ENCODE measurements around the gene HTT.

HTT gene

DNA sequence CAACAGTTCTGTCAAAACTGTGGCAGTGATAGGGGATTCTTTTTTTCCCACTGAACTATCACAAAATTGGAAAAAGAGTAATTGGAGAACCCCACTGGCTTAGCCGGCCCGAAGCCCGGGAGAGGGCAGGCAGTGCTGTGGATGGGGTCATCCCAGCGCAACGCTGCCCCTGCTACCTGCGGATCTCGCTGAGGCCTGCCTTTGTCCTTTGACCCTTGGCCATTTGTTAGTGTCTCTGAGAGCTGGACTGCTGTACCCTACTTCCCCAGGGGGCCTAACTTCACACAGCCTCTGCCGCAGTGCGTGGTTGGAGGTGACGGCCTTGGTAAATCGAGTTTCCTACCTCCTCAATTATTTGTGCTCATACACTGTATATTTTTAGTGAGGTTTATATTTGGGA is 131.5 kb downstream of the HTT start:
- no peak for DNase-seq

DNA sequence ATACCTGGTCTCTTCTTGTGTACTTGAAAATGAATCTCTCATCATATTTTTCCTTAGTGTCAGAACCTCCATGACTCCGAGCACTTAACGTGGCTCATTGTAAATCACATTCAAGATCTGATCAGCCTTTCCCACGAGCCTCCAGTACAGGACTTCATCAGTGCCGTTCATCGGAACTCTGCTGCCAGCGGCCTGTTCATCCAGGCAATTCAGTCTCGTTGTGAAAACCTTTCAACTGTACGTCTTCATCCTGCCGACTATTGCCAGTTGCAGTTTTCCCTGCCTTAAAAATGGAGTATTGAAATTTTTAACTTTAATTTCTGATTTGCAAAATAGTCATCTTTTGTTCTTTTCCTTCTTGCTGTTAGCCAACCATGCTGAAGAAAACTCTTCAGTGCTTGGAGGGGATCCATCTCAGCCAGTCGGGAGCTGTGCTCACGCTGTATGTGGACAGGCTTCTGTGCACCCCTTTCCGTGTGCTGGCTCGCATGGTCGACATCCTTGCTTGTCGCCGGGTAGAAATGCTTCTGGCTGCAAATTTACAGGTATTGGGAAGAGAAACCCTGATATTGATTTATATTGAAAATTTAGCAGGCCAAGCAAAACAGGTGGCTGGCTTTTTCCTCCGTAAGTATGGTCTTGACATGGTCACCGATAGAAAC is 132.1 kb downstream of the HTT start:
- DNase-seq, result no peak

DNA sequence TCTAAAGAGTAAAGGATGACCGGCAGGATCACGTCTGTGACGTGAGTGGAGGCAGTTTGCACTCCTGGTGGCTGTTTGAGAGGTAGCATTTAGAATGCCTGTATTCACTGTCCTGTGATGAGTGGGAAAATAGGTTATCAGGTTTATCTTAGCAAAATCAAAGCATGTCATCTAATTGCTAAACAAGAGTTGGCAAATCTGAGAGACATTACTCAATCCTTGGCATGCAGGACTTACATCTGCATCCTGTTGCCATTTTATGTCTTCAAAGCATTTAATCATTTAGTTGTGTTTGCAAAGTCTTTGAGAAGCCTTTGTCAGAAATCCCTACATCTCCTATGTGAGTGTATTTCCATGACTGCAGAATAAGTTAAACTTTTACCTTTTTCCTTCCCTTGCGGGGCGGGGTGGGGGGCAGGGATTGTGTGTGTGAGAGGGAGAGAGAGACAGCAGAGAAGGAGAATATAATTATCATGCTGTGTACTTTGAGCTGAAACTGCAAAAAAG is 133.1 kb downstream of the HTT start:
- no peak for DNase-seq

DNA sequence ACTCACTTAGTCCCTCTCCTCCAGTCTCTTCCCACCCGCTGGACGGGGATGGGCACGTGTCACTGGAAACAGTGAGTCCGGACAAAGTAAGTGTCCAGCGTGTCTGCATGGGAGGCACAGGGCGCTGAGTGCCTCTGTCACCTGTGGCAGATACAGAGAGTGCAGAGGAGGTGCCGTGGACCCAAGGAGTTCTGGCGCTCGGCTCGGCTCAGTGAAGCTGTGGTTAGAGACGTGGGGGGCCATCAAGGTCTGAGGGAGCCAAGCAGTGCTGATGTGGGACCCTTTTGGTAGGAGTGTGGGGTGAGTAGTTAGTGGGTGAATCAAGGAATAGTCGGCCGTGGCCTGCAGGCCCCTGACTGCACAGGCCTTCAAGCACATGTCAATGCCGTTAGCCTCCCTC is 134.3 kb downstream of the HTT start:
- no peak for DNase-seq

DNA sequence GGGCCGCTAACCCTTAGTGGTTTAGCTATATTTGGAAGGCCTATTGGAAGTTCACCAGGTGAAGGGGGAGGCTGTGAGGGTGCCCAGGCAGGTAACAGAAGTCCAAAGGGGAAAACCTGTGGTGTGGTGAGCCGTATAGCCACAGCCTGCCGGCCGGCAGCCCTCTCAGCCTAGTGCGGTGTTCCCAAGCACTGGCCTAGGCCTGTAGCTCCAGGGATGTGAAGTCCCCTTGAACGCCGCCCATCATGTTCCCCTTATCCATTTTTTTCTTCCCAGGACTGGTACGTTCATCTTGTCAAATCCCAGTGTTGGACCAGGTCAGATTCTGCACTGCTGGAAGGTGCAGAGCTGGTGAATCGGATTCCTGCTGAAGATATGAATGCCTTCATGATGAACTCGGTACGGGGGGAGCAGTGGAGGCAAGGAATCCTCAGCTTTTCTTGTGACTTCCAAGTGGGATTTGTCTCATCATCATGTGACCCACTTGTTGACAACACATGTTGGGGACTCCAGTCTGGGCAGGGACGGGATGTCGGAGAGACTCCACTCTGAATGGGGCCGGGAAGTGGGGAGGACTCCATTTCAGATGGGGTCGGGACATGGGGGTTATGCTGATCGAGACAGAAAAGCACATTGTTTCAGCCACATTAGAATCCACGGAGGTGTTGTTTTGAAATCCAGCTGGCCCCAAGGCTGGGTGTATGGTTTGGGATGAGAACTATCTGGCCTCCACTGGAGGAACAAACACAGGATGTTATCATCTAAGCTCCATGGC is 135.3 kb downstream of the HTT start:
- DNase-seq, result no peak

DNA sequence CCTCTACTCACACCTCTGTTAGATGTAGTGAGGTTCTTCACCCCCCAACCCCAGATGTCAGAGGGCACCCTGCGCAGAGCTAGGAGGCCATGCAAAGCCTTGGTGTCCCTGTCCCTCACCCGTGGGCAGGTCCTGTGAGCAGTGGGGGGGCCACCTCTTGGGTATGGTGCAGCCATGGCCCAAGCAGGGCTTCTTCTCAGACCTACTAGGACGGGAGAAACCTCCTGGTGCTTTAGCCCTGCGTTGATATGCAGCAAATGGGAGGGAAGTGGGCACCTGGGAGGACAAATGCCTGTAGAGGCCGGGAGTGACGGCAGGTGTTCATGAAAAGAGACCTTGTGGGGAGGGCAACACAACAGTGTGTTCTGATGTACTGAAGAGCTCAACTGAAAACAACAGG is 136.0 kb downstream of the HTT start:
- DNase-seq, result no peak

DNA sequence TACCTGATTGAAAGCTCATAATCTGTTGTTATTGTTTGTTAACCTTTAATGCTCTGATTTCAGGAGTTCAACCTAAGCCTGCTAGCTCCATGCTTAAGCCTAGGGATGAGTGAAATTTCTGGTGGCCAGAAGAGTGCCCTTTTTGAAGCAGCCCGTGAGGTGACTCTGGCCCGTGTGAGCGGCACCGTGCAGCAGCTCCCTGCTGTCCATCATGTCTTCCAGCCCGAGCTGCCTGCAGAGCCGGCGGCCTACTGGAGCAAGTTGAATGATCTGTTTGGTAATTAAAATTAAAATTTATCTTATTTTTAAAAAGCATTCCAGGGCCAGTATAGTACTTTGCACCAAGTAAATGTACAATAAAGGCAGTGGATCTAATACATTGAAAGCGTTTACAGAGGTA is 137.4 kb downstream of the HTT start:
- no peak for DNase-seq

DNA sequence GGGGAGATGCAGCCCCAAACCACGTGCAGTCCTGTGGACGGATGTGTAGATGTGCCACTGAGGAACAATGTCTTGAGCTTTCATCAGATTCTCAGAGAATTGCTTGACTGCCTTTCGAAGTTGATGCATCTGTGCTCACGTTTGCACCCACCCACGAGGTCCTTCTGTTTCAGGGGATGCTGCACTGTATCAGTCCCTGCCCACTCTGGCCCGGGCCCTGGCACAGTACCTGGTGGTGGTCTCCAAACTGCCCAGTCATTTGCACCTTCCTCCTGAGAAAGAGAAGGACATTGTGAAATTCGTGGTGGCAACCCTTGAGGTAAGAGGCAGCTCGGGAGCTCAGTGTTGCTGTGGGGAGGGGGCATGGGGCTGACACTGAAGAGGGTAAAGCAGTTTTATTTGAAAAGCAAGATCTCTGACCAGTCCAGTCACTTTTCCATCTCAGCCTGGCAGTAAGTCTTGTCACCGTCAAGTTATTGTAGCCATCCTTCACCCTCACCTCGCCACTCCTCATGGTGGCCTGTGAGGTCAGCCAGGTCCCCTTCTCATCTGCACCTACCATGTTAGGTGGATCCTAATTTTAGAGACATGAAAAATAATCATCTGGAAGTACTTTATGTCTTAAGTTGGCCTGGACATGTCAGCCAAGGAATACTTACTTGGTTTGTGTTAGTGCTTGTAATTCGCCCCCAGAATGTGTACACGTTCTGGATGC is 138.1 kb downstream of the HTT start:
- no peak for DNase-seq

DNA sequence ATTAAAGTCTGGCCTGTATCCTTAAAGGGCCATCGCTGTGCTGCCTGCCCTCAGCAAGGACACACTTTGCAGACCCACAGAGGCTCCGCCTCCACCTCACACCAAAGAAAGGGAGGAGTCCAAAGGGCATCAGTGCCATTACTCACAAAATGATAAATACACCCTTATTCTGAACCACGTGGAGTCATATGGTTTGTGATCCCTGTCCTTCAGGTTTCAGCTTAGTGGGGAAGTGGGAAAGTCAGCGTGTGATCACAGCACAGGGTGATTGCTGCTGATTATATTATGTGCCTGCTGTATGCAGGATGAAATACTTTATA is 138.6 kb downstream of the HTT start:
- DNase-seq, result no peak

DNA sequence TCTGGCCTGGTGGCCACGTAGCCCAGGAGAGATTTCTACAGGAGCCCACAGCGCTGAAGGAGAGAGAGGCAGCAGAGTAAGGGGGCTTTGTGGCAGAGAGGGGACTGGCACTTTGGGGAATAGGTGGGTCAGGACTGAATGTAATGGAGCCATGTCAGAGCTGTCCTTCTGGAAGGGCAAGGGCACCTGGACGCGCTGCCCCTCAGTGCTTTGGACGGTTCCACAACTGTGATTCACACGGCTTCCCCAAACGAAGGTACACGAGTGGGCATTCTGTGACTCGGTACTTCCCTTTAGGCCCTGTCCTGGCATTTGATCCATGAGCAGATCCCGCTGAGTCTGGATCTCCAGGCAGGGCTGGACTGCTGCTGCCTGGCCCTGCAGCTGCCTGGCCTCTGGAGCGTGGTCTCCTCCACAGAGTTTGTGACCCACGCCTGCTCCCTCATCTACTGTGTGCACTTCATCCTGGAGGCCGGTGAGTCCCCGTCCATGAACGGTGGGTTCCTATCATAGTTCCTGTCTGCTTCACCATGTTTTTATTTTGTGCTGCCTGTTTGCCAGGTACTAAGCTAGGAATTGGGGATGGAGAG is 139.3 kb downstream of the HTT start:
- no peak for DNase-seq

DNA sequence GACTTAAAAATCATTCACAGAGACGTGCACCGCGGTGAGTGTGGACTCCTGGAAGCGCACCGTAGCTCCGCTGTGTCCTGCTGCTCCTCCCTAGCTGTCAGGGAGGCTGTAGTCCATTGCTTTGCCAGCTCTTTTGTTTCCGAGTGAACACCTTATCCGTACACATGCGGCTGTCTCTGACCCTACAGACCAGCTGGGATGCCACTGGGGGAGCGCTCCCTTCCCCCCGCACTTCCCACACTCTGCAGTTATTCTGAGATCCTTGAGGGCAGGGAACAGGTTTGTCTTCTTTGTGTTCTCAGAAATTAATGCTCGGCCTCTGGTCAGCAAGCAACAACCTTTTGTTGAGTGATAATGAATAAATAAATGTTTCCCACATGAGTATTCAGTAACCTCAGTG is 140.8 kb downstream of the HTT start:
- no peak for DNase-seq

DNA sequence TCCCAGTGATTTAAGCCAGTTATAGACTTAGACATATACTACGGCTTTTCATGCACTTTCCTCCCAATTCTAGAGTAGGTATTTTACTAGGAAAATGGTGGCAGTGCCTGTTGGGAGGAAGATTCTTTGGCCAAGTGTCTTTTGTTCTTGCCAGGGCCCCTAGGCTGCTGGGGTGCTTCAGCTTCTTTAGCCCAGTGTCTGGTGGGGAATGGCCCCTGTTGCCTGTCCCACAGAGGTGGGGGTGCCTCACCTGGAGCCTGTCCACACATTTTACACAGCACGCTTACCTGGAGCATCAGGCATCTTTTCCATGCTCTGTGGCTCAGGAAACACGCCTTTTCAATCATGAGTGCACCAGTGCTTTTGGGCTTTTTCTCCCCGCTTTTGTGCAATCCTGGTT is 141.3 kb downstream of the HTT start:
- no peak for DNase-seq

DNA sequence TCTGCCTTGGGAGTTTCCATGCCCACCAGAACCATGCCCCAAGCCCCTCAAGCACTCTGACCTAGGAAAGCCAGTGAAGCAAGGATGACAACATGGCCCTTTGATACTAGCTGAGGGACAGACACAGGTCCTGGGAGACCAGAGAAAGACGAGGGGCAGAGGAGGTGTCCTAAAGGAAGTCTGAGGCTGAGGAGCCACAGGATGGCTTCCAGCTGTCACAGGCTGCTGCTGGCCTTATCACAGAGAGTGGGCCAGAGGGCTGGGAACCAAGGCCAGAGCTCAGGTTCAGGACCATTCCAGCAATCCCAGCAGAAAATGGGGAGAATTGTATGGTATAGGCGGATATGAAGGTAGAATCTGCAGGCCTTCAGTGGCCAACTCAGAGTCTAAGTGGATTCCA is 142.8 kb downstream of the HTT start:
- no peak for DNase-seq

DNA sequence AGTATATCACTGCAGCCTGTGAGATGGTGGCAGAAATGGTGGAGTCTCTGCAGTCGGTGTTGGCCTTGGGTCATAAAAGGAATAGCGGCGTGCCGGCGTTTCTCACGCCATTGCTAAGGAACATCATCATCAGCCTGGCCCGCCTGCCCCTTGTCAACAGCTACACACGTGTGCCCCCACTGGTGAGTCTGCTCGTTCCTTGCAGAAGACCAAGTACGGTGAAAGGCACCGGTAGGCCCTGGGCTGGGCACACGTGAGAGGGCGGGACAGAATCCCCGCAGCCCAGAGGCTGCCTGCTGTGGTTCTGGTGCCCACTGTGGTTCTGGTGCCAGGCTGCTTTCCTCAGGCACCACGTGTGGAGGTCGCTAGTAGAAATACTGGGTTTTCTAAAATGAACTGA is 143.3 kb downstream of the HTT start:
- no peak for DNase-seq

DNA sequence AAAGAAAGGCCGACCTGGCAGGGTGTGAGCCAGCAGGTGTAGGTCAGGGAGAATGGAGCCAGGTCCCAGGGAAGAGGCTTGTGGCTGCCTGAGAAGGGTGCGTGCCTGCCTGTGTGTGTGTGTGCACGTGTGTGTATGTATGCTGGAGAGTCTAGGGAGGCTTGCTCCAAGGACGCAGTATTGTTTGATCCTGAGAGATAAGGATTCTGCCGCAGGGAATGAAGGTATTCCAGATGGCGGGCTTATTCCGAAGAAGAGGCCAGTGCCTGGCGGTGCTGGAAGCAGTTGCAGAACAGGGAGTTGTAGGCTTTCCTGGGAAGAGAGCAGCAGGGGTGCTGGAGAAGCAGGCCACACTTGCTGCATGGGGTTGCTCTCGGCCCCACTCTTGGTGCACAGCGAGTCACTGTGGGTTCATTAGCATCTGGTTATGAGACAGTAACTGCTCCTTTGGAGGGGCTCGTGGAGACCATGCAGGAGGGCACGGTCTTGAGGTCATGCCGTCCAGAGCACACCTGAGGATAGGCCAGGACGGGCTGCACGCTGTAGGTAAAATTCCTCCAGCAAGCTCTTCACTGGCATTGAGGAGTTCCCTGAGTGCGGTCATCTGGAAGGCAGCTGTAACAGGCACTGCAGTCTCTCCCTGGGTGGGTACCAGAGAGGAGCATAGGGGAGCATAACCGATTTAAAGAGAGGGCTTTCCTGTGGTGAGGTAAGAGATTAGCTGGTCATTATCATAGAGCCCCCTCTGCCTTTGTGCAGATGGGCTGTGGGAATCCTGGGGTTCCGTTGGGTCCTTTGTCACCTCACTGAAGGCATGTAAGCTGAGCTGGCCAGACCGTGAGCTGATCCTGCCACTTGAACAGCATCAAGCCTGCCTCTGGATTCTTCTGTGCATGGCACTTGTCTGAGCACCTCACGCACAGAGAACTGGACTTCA is 144.6 kb downstream of the HTT start:
- DNase-seq, result no peak

DNA sequence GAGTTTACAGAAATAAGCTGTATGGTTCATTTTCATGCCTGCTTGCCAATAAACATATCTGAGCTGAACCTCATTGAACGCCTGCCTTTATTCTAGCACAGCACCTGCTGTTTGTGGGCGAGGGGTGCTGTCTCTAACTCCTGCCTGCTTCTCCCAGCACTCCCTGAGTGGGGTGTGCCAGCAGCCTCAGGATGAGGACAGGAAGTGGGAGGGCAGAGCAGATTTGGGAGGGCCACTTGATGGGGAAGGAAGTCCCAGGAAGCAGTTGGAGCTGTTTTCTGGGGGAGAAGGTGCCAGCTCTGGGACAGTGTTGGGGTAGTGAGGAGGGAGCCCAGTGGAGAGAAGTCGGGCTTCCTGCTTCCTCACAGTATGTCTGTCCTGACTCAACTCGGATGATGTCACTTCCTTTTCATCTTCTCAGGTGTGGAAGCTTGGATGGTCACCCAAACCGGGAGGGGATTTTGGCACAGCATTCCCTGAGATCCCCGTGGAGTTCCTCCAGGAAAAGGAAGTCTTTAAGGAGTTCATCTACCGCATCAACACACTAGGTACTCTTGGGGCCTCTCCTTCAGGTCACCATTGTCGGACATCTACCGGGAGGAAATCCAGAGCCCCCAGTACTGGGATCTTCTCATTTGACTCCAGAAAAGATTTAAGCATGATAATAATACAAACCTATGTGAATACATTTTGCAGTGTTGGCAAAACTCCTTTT is 145.4 kb downstream of the HTT start:
- DNase-seq, result no peak

DNA sequence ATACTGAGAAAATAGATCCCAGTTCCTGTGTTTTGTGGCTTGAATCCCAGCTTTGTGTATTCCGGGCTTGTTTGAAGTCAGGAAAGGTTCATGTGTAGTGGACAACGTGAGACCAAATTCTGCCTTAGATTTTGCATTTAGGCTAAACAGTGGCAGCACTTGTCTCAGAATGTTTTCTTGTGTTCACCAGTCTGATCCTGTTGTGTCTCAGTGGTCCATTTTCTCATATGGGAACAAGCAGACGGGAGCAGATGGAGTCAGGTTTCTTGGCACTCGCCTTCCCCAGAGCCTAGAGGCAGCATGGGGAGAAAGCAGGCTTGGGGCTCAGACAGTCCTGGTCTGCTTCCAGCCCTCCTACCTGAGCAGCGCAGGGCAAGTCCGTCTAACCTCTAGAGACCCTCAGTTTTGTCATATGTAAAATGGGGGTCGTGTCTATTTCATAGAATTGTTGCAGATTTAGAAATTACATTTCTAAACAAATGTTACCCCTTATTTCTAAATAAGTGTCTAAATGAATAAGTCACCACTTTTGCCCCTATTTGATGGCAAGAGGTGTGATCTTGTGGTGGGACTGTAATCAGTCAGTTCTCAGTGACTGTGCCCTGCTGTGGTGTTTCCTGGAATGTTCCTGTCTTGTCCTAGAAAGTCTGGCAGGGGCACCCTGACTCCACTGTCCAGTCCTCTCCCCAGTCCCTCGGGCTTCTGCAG is 146.1 kb downstream of the HTT start:
- no peak for DNase-seq

DNA sequence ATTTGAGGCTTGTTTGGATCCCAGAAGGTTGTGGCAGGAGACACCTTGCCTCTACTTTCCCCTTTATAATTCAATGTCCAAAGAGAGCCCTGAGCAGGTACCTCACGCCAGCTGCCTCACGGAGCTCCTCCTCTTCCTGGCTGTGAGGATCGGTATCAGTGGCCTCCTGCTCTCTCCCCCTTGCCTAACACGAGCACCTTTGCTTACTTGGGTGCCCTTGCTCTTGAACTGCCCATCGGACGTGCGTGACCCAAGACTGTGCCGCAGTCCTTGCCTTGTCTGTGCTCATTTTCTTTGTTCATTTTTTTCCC is 146.7 kb downstream of the HTT start:
- no peak for DNase-seq

DNA sequence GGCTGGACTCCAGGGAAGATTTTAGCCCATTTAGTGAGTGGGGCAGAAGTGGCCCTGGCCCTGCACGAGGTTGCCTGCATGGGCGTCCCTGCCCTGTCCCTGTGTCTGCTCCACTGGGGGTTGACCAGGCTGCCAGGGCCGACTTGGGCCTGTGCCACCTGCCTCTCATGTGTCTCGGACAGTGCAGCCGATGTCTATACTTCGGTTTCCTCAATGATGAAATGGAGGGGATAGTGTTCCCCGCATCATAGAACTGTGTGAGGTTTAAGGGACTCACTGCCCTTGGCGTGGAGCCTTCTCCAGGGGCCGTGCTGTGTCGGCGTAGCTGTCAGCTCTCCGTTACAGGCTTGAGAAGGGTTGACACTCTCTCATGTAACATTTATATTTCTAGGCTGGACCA is 147.5 kb downstream of the HTT start:
- DNase-seq, result no peak

DNA sequence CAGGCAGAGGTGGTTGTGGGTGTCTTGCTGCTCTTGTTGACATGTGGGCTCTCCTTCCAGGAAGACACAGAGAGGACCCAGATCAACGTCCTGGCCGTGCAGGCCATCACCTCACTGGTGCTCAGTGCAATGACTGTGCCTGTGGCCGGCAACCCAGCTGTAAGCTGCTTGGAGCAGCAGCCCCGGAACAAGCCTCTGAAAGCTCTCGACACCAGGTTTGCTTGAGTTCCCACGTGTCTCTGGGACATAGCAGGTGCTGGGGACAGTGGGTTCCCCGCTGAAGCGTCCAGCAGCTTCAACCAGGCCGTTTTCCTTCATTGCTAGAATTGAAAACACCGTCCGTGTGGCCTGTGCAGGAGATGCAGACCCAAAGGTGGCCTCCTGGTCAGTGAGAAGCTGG is 148.9 kb downstream of the HTT start:
- DNase-seq, result no peak

DNA sequence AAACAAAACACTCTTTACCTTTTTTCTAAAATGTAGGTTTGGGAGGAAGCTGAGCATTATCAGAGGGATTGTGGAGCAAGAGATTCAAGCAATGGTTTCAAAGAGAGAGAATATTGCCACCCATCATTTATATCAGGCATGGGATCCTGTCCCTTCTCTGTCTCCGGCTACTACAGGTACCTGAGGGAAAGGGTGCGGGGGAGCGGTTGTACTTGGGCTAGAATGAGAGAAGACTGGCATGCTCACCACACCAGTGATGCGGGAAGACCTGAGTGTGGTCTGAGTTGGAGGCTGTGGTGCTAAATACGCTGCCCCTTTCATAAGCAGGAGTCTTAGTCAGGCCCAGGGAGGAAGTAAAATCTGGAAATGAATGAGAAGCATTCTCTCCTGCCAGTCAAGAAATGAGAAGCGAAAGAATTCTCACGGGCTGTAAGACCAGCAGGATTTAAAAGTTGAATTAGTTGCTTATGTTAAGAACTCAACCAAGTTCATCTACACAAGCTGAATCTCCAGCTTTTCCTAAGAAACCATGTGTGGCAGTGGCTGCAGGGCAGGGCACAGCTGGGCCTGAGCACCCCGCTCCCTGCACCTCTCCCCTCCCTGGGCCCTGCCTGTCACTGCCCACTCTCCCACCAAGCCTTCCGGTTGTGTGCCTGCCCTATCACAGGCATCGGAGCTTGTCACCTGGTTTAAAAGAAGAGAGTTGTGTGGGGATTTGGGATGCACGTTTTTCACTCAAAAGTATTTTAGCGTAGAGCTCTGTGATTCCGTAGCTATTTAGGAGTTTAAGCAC is 149.7 kb downstream of the HTT start:
- DNase-seq, result no peak
